Mesendoderm (in vitro differentiated cells): ENCODE results near the gene CCT2.

Source experiments
- DNase-seq: peaks from one replicate; pipeline ENCODE4 v3.0.0; 2013
- H2AK5ac ChIP-seq: 2 replicates; pipeline ENCODE4 v1.6.1; 2013; ENCODE audit warnings: low read length, inconsistent platforms
- H2BK120ac ChIP-seq: 2 replicates; pipeline ENCODE4 v1.6.1; 2013; ENCODE audit warnings: low read depth, mild to moderate bottlenecking, low read length, moderate library complexity, mixed read lengths
- H2BK15ac ChIP-seq: replicated peaks from 2 replicates; pipeline ENCODE4 v1.6.1; 2013; ENCODE audit warnings: low read depth, mild to moderate bottlenecking, moderate library complexity
- H2BK5ac ChIP-seq: 2 replicates; pipeline ENCODE4 v1.6.1; 2013; ENCODE audit warnings: low read length, inconsistent platforms
- H3K18ac ChIP-seq: 2 replicates; pipeline ENCODE4 v1.6.1; 2013; ENCODE audit warnings: mild to moderate bottlenecking, low read length, mixed read lengths
- H3K23ac ChIP-seq: one replicate; pipeline ENCODE4 v1.6.1; 2013; ENCODE audit warnings: low read length
- H3K27ac ChIP-seq: 2 replicates; pipeline ENCODE4 v1.5.1; 2013; ENCODE audit warnings: low read depth, mild to moderate bottlenecking, inconsistent platforms, low read length, moderate library complexity
- H3K27me3 ChIP-seq: 2 replicates; pipeline ENCODE4 v1.6.1; 2013; ENCODE audit warnings: low read length, control low read depth, mild to moderate bottlenecking, inconsistent platforms; ENCODE audit not compliant: insufficient read depth, poor library complexity
- H3K36me3 ChIP-seq: 2 replicates; pipeline ENCODE4 v1.6.1; 2013; ENCODE audit warnings: low read length, inconsistent platforms; ENCODE audit not compliant: control insufficient read depth, insufficient read depth
- H3K4ac ChIP-seq: one replicate; pipeline ENCODE4 v1.6.1; 2013; ENCODE audit warnings: low read depth, mild to moderate bottlenecking, low read length, moderate library complexity
- H3K4me1 ChIP-seq: 2 replicates; pipeline ENCODE4 v1.6.1; 2013; ENCODE audit warnings: low read depth, low read length, inconsistent platforms; ENCODE audit not compliant: control insufficient read depth
- H3K4me2 ChIP-seq: 2 replicates; pipeline ENCODE4 v1.6.1; 2013; ENCODE audit warnings: low read length
- H3K4me3 ChIP-seq: 2 replicates; pipeline ENCODE4 v1.5.1; 2013; ENCODE audit warnings: mild to moderate bottlenecking, low read length
- H3K56ac ChIP-seq: one replicate; pipeline ENCODE4 v1.6.1; 2013; ENCODE audit warnings: low read length
- H3K79me1 ChIP-seq: 2 replicates; pipeline ENCODE4 v1.6.1; 2013; ENCODE audit warnings: low read length, inconsistent platforms
- H3K79me2 ChIP-seq: 2 replicates; pipeline ENCODE4 v1.6.1; 2013; ENCODE audit warnings: mild to moderate bottlenecking, low read length; ENCODE audit not compliant: control insufficient read depth, insufficient read depth
- H3K9ac ChIP-seq: 2 replicates; pipeline ENCODE4 v1.6.1; 2013; ENCODE audit warnings: low read length, inconsistent platforms
- H4K5ac ChIP-seq: one replicate; pipeline ENCODE4 v1.6.1; 2013; ENCODE audit warnings: low read length
- H4K8ac ChIP-seq: one replicate; pipeline ENCODE4 v1.6.1; 2013; ENCODE audit warnings: low read depth, mild to moderate bottlenecking, control low read depth, low read length, moderate library complexity
- WGBS: extraction: QIAGEN DNeasy Blood & Tissue Kit; methylation state at CpG from one replicate; pipeline ENCODE4 v1.1.7; 2013; ENCODE audit warnings: low lambda C conversion rate, missing lambda C conversion rate; ENCODE audit not compliant: insufficient coverage; ENCODE audit errors: extremely low coverage; 5-methylcytosine and 5-hydroxymethylcytosine counted together

CCT2 gene

GRCh38 chr12:69589082-69589481 lies 3.8 kb downstream of the CCT2 start:
- H3K27ac ChIP-seq: no peak overlapping the region
- H3K4me3 ChIP-seq: no peak overlapping the region
- no peak overlapping the region for H3K9ac ChIP-seq
- no peak overlapping the region for H3K18ac ChIP-seq
- no peak overlapping the region for H2BK5ac ChIP-seq
- H3K79me2 ChIP-seq: peaks cover 17% of the 10 kb centered on the region
- peaks cover 14% of the 10 kb centered on the region for H3K36me3 ChIP-seq
- H3K4me2 ChIP-seq: no peak overlapping the region
- no peak overlapping the region for H2AK5ac ChIP-seq
- no peak for DNase-seq
- no peak overlapping the region for H3K56ac ChIP-seq
- H3K4me1 ChIP-seq: no peaks in the 10 kb centered on the region
- no peak overlapping the region for H2BK120ac ChIP-seq
- WGBS: no CpG with 5 or more reads among the region's 2 CpGs
- no peak overlapping the region for H3K23ac ChIP-seq
- no peak overlapping the region for H4K5ac ChIP-seq
- no peak overlapping the region for H2BK15ac ChIP-seq
- H4K8ac ChIP-seq: no peak overlapping the region
- H3K4ac ChIP-seq: no peak overlapping the region
- H3K79me1 ChIP-seq: peaks cover 5% of the 10 kb centered on the region
- no peaks in the 10 kb centered on the region for H3K27me3 ChIP-seq

GRCh38 chr12:69595689-69596088 lies 10.4 kb downstream of the CCT2 start:
- Histone ChIP-seq H3K18ac (no peak overlapping the region), H3K4ac (no peak overlapping the region), H4K8ac (no peak overlapping the region), H3K4me2 (no peak overlapping the region), H3K4me1 (no peaks in the 10 kb centered on the region), H3K27ac (no peak overlapping the region), H4K5ac (no peak overlapping the region), H3K79me2 (peaks cover 2% of the 10 kb centered on the region), H2BK5ac (no peak overlapping the region), H3K23ac (no peak overlapping the region), H2BK120ac (no peak overlapping the region), H3K56ac (no peak overlapping the region), H3K4me3 (no peak overlapping the region), H3K79me1 (no peaks in the 10 kb centered on the region), H3K36me3 (peaks cover 18% of the 10 kb centered on the region), H3K9ac (no peak overlapping the region), H2BK15ac (no peak overlapping the region), H2AK5ac (no peak overlapping the region), H3K27me3 (no peaks in the 10 kb centered on the region)
- no peak for DNase-seq
- WGBS: no CpG with 5 or more reads among the region's 2 CpGs

GRCh38 chr12:69598174-69598753 lies 13.0 kb downstream of the CCT2 start:
- H2BK5ac ChIP-seq: no peak overlapping the region
- no peak overlapping the region for H3K23ac ChIP-seq
- H3K9ac ChIP-seq: no peak overlapping the region
- no peak overlapping the region for H3K4me3 ChIP-seq
- no peaks in the 10 kb centered on the region for H3K79me1 ChIP-seq
- no peaks in the 10 kb centered on the region for H3K79me2 ChIP-seq
- H3K4ac ChIP-seq: no peak overlapping the region
- no peak overlapping the region for H2BK15ac ChIP-seq
- no peaks in the 10 kb centered on the region for H3K4me1 ChIP-seq
- H3K18ac ChIP-seq: no peak overlapping the region
- H3K27me3 ChIP-seq: no peaks in the 10 kb centered on the region
- no peak overlapping the region for H4K5ac ChIP-seq
- no peak overlapping the region for H2BK120ac ChIP-seq
- DNase-seq: no peak
- WGBS: no CpG with 5 or more reads among the region's 4 CpGs
- no peak overlapping the region for H3K56ac ChIP-seq
- peaks cover 19% of the 10 kb centered on the region for H3K36me3 ChIP-seq
- no peak overlapping the region for H3K4me2 ChIP-seq
- H3K27ac ChIP-seq: no peak overlapping the region
- H2AK5ac ChIP-seq: no peak overlapping the region
- H4K8ac ChIP-seq: no peak overlapping the region

GRCh38 chr12:69600804-69601203 lies 15.5 kb downstream of the CCT2 start:
- H3K56ac ChIP-seq: no peak overlapping the region
- no peaks in the 10 kb centered on the region for H3K27me3 ChIP-seq
- H3K79me1 ChIP-seq: no peaks in the 10 kb centered on the region
- H4K8ac ChIP-seq: no peak overlapping the region
- H2BK5ac ChIP-seq: no peak overlapping the region
- no peak overlapping the region for H3K4me3 ChIP-seq
- no peak overlapping the region for H3K9ac ChIP-seq
- H4K5ac ChIP-seq: no peak overlapping the region
- no peak overlapping the region for H3K27ac ChIP-seq
- H2BK120ac ChIP-seq: no peak overlapping the region
- no peaks in the 10 kb centered on the region for H3K4me1 ChIP-seq
- no peak overlapping the region for H3K23ac ChIP-seq
- no peak for DNase-seq
- no peak overlapping the region for H3K4me2 ChIP-seq
- peaks cover 21% of the 10 kb centered on the region for H3K36me3 ChIP-seq
- H3K4ac ChIP-seq: no peak overlapping the region
- H3K79me2 ChIP-seq: no peaks in the 10 kb centered on the region
- H3K18ac ChIP-seq: no peak overlapping the region
- no peak overlapping the region for H2AK5ac ChIP-seq
- no peak overlapping the region for H2BK15ac ChIP-seq

GRCh38 chr12:69601962-69602685 lies 16.9 kb downstream of the CCT2 start:
- Histone ChIP-seq H3K9ac (no peak overlapping the region), H3K4me3 (no peak overlapping the region), H3K23ac (no peak overlapping the region), H2BK120ac (no peak overlapping the region), H3K4me2 (no peak overlapping the region), H2AK5ac (no peak overlapping the region), H4K5ac (no peak overlapping the region), H3K27ac (no peak overlapping the region), H3K4ac (no peak overlapping the region), H2BK15ac (no peak overlapping the region), H2BK5ac (no peak overlapping the region), H4K8ac (no peak overlapping the region), H3K27me3 (no peaks in the 10 kb centered on the region), H3K56ac (no peak overlapping the region), H3K79me1 (no peaks in the 10 kb centered on the region), H3K4me1 (no peaks in the 10 kb centered on the region), H3K36me3 (peaks cover 19% of the 10 kb centered on the region), H3K18ac (no peak overlapping the region), H3K79me2 (no peaks in the 10 kb centered on the region)
- no CpG with 5 or more reads among the region's 6 CpGs for WGBS
- no peak for DNase-seq

GRCh38 chr12:69602954-69603353 lies 17.7 kb downstream of the CCT2 start:
- peaks cover 18% of the 10 kb centered on the region for H3K36me3 ChIP-seq
- H4K8ac ChIP-seq: no peak overlapping the region
- no peak overlapping the region for H3K56ac ChIP-seq
- no peaks in the 10 kb centered on the region for H3K79me1 ChIP-seq
- H3K4ac ChIP-seq: no peak overlapping the region
- no peak overlapping the region for H4K5ac ChIP-seq
- no peak overlapping the region for H3K9ac ChIP-seq
- H2AK5ac ChIP-seq: no peak overlapping the region
- no peaks in the 10 kb centered on the region for H3K4me1 ChIP-seq
- no peak overlapping the region for H2BK5ac ChIP-seq
- no peak overlapping the region for H3K23ac ChIP-seq
- no peak overlapping the region for H3K4me3 ChIP-seq
- H3K27ac ChIP-seq: no peak overlapping the region
- DNase-seq: no peak
- no peak overlapping the region for H3K18ac ChIP-seq
- no peaks in the 10 kb centered on the region for H3K27me3 ChIP-seq
- no peak overlapping the region for H3K4me2 ChIP-seq
- H3K79me2 ChIP-seq: no peaks in the 10 kb centered on the region
- no peak overlapping the region for H2BK120ac ChIP-seq
- no peak overlapping the region for H2BK15ac ChIP-seq
